Common myeloid progenitor, CD34-positive (primary cell): ENCODE results near the gene WWOX.

Experiments
- CTCF ChIA-PET: fragments of 350-600 bp; sonication (Branson Sonifier 250); formaldehyde crosslinking; loops from one replicate; lab custom pipeline; 2021; ENCODE audit warnings: antibody characterized with exemption; lab: Charles Lee
- POLR2A ChIA-PET: fragments of 350-600 bp; sonication (Branson Sonifier 250); formaldehyde crosslinking; loops from one replicate; lab custom pipeline; 2021; ENCODE audit warnings: antibody characterized with exemption; lab: Charles Lee
- DNase-seq, 3 donors: peaks; one replicate each; pipeline versions ENCODE4 v3.0.0 to v3.0.0-alpha.2; 2013
- H3K27ac ChIP-seq, 2 experiments: 1 replicate in 1 of 2; 2 replicates in 1 of 2; pipeline ENCODE4 v1.7.0; 2013; ENCODE audit warnings: inconsistent platforms in 2 of 2, low read length in 2 of 2, mild to moderate bottlenecking in 2 of 2, low read depth in 1 of 2, moderate library complexity in 1 of 2; ENCODE audit not compliant: severe bottlenecking in 2 of 2, insufficient read depth in 1 of 2, poor library complexity in 1 of 2
- H3K27me3 ChIP-seq, 5 experiments: replicated peaks in 2 of 5; 1 replicate in 3 of 5; 2 replicates in 2 of 5; pipeline versions ENCODE4 v1.6.1 to v1.7.0; 2013; ENCODE audit warnings: low read length in 4 of 5, mild to moderate bottlenecking in 2 of 5, moderate library complexity in 2 of 5, inconsistent platforms in 1 of 5; ENCODE audit not compliant: insufficient read depth in 5 of 5, control insufficient read depth in 4 of 5
- H3K36me3 ChIP-seq, 4 experiments: 1 replicate in 2 of 4; 2 replicates in 2 of 4; pipeline versions ENCODE4 v1.6.1 to v1.7.0; 2013; ENCODE audit warnings: low read length in 3 of 4, control low read depth in 1 of 4, mild to moderate bottlenecking in 1 of 4; ENCODE audit not compliant: control insufficient read depth in 4 of 4, insufficient read depth in 4 of 4
- H3K4me1 ChIP-seq, 4 experiments: 1 replicate in 3 of 4; 2 replicates in 1 of 4; pipeline versions ENCODE4 v1.6.1 to v1.7.1; 2013; ENCODE audit warnings: low read length in 3 of 4, mild to moderate bottlenecking in 3 of 4, control low read depth in 1 of 4, inconsistent platforms in 1 of 4, moderate library complexity in 1 of 4; ENCODE audit not compliant: control insufficient read depth in 4 of 4, insufficient read depth in 4 of 4; ENCODE audit errors: control extremely low read depth in 1 of 4
- H3K4me3 ChIP-seq, 7 experiments: 1 replicate in 4 of 7; 2 replicates in 3 of 7; pipeline versions ENCODE4 v1.5.1 to v1.7.0; 2013; ENCODE audit warnings: mild to moderate bottlenecking in 7 of 7, low read length in 6 of 7, moderate library complexity in 6 of 7, inconsistent platforms in 2 of 7, low read depth in 2 of 7, control low read depth in 1 of 7; ENCODE audit not compliant: insufficient read depth in 4 of 7, control insufficient read depth in 1 of 7; ENCODE audit errors: extremely low read depth in 1 of 7
- H3K9me3 ChIP-seq, 5 experiments: 1 replicate in 4 of 5; 2 replicates in 1 of 5; pipeline versions ENCODE4 v1.6.1 to v1.7.1; 2013; ENCODE audit warnings: low read length in 4 of 5, mild to moderate bottlenecking in 2 of 5, inconsistent platforms in 1 of 5, low read depth in 1 of 5, moderate library complexity in 1 of 5; ENCODE audit not compliant: control insufficient read depth in 4 of 5, insufficient read depth in 2 of 5; ENCODE audit errors: control extremely low read depth in 1 of 5
- WGBS: methylation state at CpG from one replicate; pipeline ENCODE4 v1.1.5; 2013; ENCODE audit not compliant: insufficient coverage; 5-methylcytosine and 5-hydroxymethylcytosine counted together

WWOX gene

GRCh38 chr16:78821335-78821734 is 721.9 kb downstream of the WWOX start:
- ChIA-PET POLR2A (no interaction called here), CTCF (interaction anchor here (0.9 kb wide), 1 partner anchor 8 kb away, joined by 3 read pairs; no protein-coding TSS in a partner anchor)
- WGBS, result 85% methylated on average over 1 of the region's 3 CpGs

GRCh38 chr16:78822509-78822908 is 723.1 kb downstream of the WWOX start:
- Histone ChIP-seq H3K4me1 (no peaks in the 10 kb centered on the region), H3K27ac (no peak overlapping the region), H3K9me3 (peaks cover 0 to 3% (median 0%) of the 10 kb centered on the region in 5 experiments), H3K36me3 (no peaks in the 10 kb centered on the region), H3K27me3 (no peaks in the 10 kb centered on the region), H3K4me3 (no peak overlapping the region)
- CTCF ChIA-PET, result no interaction called here
- DNase-seq, result no peak
- POLR2A ChIA-PET, result no interaction called here
- WGBS, result 100% methylated on average over 1 of the region's 2 CpGs

More at GRCh38 chr16:78821335-78821734, 721.9 kb downstream of the WWOX start:
- no peak overlapping the region for H3K27ac ChIP-seq
- peaks cover 0 to 3% (median 0%) of the 10 kb centered on the region in 5 experiments for H3K9me3 ChIP-seq
- H3K27me3 ChIP-seq, result no peaks in the 10 kb centered on the region
- H3K4me3 ChIP-seq, result no peak overlapping the region
- no peaks in the 10 kb centered on the region for H3K4me1 ChIP-seq
- no peaks in the 10 kb centered on the region for H3K36me3 ChIP-seq
- DNase-seq, result no peak

DNA sequence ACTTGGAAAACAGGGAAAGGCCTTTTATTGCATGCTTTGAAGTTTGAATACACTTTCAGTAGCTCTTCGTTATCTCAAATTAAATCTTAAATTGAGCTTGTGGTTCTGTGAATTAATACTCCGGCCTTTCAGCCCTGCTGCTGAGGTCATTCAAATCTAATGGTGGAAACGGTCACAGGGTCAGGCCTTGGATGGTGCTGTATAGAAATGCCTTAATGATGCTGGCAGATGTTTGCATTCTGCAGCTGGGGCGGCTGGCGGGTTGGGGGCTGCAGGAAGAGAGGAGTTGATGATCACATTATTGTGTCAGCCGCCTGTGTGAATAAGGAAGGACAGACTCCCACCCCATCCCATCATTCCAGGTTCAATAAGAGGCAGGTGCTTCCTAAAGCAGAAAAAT is 723.6 kb downstream of the WWOX start:
- 88% methylated on average over 5 of the region's 6 CpGs for WGBS
- POLR2A ChIA-PET, result no interaction called here
- DNase-seq, result no peak

DNA sequence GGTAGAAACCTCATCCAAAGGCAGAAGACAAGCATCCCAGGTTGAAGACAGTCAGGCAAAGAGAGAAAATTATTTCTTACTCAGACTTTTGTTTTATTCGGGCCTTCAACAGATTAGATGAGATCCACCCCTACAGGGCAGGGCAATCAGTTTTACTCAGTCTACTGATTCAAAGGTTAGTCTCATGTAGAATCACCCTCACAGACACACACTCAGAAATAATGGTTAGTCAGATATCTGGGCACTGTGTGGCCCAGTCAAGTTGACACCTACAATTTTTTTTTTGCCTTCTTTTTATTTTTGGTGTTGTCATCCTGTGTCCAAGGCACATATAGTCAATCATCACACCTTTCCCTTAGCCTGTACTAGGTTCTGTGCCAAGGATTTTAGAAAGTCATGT is 729.8 kb downstream of the WWOX start:
- no peak overlapping the region for H3K27ac ChIP-seq
- 80% methylated on average over 1 of the region's 1 CpG for WGBS
- no peak overlapping the region for H3K4me3 ChIP-seq
- H3K27me3 ChIP-seq, result no peaks in the 10 kb centered on the region
- ChIA-PET POLR2A (no interaction called here), CTCF (no interaction called here)
- no peaks in the 10 kb centered on the region for H3K4me1 ChIP-seq
- no peak for DNase-seq
- no peaks in the 10 kb centered on the region for H3K36me3 ChIP-seq
- H3K9me3 ChIP-seq, result peaks cover 0 to 3% (median 1%) of the 10 kb centered on the region in 5 experiments

More for the DNA sequence above, 723.6 kb downstream of the WWOX start:
- Histone ChIP-seq H3K4me1 (no peaks in the 10 kb centered on the region), H3K27ac (no peak overlapping the region), H3K27me3 (no peaks in the 10 kb centered on the region), H3K4me3 (no peak overlapping the region), H3K9me3 (peaks cover 0 to 3% (median 0%) of the 10 kb centered on the region in 5 experiments), H3K36me3 (no peaks in the 10 kb centered on the region)
- CTCF ChIA-PET, result no interaction called here

GRCh38 chr16:78830599-78830998 is 731.1 kb downstream of the WWOX start:
- no peaks in the 10 kb centered on the region for H3K27me3 ChIP-seq
- no peaks in the 10 kb centered on the region for H3K36me3 ChIP-seq
- no peaks in the 10 kb centered on the region for H3K4me1 ChIP-seq
- DNase-seq, result no peak
- H3K4me3 ChIP-seq, result no peak overlapping the region
- WGBS, result 89% methylated on average over 8 of the region's 9 CpGs
- no peak overlapping the region for H3K27ac ChIP-seq
- CTCF ChIA-PET, result no interaction called here
- POLR2A ChIA-PET, result no interaction called here
- peaks cover 0 to 2% (median under 1%) of the 10 kb centered on the region in 5 experiments for H3K9me3 ChIP-seq

DNA sequence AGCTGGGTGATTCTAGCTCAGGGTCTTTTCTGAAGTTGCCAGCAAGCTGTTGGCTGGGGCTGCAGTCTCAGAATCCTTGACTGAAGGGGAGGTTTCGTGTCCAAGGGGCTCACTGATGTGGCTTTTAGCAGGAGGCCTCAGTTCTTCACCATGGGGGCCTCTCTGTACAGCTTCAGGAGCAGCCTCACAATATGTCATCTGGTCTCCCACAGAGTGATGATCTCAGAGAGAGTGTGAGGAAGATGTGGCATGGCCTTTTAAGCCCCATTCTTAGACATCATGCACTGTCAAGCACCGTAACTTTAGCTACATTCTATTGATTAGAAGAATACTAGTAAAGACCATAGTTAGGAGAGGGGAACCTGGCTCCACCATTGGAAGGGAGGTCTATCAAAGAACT is 732.6 kb downstream of the WWOX start:
- POLR2A ChIA-PET, result no interaction called here
- no CpG with 5 or more reads among the region's 2 CpGs for WGBS
- Histone ChIP-seq H3K9me3 (peaks cover 0 to 2% (median 0%) of the 10 kb centered on the region in 5 experiments), H3K4me3 (no peak overlapping the region), H3K36me3 (no peaks in the 10 kb centered on the region), H3K27ac (no peak overlapping the region), H3K27me3 (no peaks in the 10 kb centered on the region), H3K4me1 (no peaks in the 10 kb centered on the region)
- CTCF ChIA-PET, result no interaction called here
- no peak for DNase-seq

DNA sequence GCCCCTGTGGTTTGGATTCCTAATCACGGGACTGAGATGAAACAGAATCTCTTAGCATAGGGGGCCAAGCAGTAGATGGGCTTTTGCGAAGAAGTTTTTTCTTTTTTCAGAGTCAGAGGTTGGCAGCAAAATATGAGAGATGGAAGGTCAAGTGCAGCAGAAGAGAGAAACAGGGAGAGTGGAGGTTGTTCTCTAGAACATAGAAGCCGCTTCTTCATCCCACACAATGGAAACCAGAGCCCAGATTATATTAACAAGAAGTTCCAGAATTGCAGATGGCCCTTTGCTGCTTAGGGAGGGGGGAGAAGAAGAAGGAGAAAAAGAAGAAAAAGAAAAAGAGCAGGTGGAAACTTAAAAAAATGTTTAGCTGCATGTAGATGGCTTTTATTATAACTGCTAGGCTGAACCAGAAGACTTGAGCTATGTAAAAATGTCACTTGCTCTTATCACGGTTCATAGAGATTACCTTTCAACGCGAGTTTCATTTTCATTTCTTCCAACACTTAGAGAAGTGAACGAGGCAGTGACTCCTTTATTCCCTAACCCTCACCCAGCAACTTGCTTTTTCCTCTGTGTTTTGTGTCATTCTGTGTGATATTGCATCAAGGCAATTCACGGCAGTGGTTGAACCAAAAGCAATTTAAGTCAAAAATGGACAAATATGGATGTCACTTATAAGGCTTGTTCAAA is 737.5 kb downstream of the WWOX start:
- no peak overlapping the region for H3K4me3 ChIP-seq
- no peak overlapping the region for H3K27ac ChIP-seq
- no peak for DNase-seq
- H3K9me3 ChIP-seq, result no peaks in the 10 kb centered on the region
- H3K4me1 ChIP-seq, result no peaks in the 10 kb centered on the region
- H3K27me3 ChIP-seq, result no peaks in the 10 kb centered on the region
- WGBS, result 92% methylated on average over 4 of the region's 8 CpGs
- CTCF ChIA-PET, result no interaction called here
- no peaks in the 10 kb centered on the region for H3K36me3 ChIP-seq
- POLR2A ChIA-PET, result no interaction called here
